CD4-positive, alpha-beta memory T cell (primary cell): ENCODE measurements around the gene LPCAT3. TPM values are rescaled to one million over a fixed set of nuclear protein-coding genes. Genes with fewer than 3 reads are reported as not detected.
A peak's percentile ranks its signal among the peaks of the same experiment; 100 is the strongest.

ENCODE experiments used
- CTCF ChIA-PET: fragments of 350-600 bp; sonication (Branson Sonifier 250); formaldehyde crosslinking; loops from one replicate; lab custom pipeline; 2021; ENCODE audit warnings: inconsistent platforms; ENCODE audit not compliant: partially characterized antibody; lab: Charles Lee
- POLR2A ChIA-PET: fragments of 350-600 bp; sonication (Branson Sonifier 250); formaldehyde crosslinking; loops from one replicate; lab custom pipeline; 2021; ENCODE audit not compliant: partially characterized antibody; lab: Charles Lee
- DNase-seq, 5 donors: peaks; one replicate each; pipeline versions ENCODE4 v3.0.0 to v3.0.0-alpha.2; 2020 to 2022; ENCODE audit warnings: mixed read lengths in 1 of 5
- H3K27ac ChIP-seq: one replicate; pipeline ENCODE4 v1.7.0; 2013; ENCODE audit warnings: low read depth, low read length
- H3K27me3 ChIP-seq: 2 replicates; pipeline ENCODE4 v1.7.0; 2013; ENCODE audit warnings: mild to moderate bottlenecking, low read length, moderate library complexity; ENCODE audit not compliant: insufficient read depth
- H3K36me3 ChIP-seq: 2 replicates; pipeline ENCODE4 v1.7.0; 2013; ENCODE audit warnings: mild to moderate bottlenecking, low read length, moderate library complexity; ENCODE audit not compliant: insufficient read depth
- H3K4me1 ChIP-seq: 2 replicates; pipeline ENCODE4 v1.7.0; 2013; ENCODE audit warnings: mild to moderate bottlenecking, low read length, moderate library complexity; ENCODE audit not compliant: insufficient read depth
- H3K4me3 ChIP-seq, 2 donors: one replicate each; pipeline ENCODE4 v1.7.0; 2013; ENCODE audit warnings: low read length in 2 of 2, mild to moderate bottlenecking in 1 of 2
- H3K9me3 ChIP-seq, 2 donors: one replicate each; pipeline ENCODE4 v1.7.0; 2013; ENCODE audit warnings: low read length in 2 of 2, control low read depth in 1 of 2; ENCODE audit not compliant: control insufficient read depth in 1 of 2
- H3K27ac Mint-ChIP-seq, 7 donors: one replicate each; pipeline ENCODE4 v1.8.0; 2020 to 2021; ENCODE audit warnings: mixed read lengths in 7 of 7, mild to moderate bottlenecking in 6 of 7, inconsistent platforms in 3 of 7, moderate library complexity in 3 of 7
- H3K27me3 Mint-ChIP-seq, 2 donors: one replicate each; pipeline ENCODE4 v1.8.0; 2020 to 2021; ENCODE audit warnings: mixed read lengths in 2 of 2
- H3K36me3 Mint-ChIP-seq, 2 donors: one replicate each; pipeline ENCODE4 v1.8.0; 2020 to 2021; ENCODE audit warnings: mixed read lengths in 2 of 2, inconsistent platforms in 1 of 2, mild to moderate bottlenecking in 1 of 2
- H3K4me1 Mint-ChIP-seq, 4 donors: one replicate each; pipeline ENCODE4 v1.8.0; 2020 to 2021; ENCODE audit warnings: mixed read lengths in 4 of 4, mild to moderate bottlenecking in 1 of 4
- H3K4me3 Mint-ChIP-seq, 8 donors: one replicate each; pipeline ENCODE4 v1.8.0; 2020 to 2021; ENCODE audit warnings: mixed read lengths in 8 of 8, mild to moderate bottlenecking in 7 of 8, moderate library complexity in 6 of 8, inconsistent platforms in 3 of 8
- H3K9me3 Mint-ChIP-seq, 8 donors: one replicate each; pipeline ENCODE4 v1.8.0; 2020 to 2021; ENCODE audit warnings: mixed read lengths in 8 of 8, mild to moderate bottlenecking in 5 of 8, inconsistent platforms in 3 of 8, moderate library complexity in 1 of 8
- intact Hi-C: fragments of 100-400 bp; cut with micrococcal nuclease; formaldehyde crosslinking; loops from one replicate; pipeline ENCODE4 v1.15.1; 2023
- microRNA-seq: library from miRNA; unstranded; fragments of <30 nt; microRNA quantifications from one replicate; pipeline ENCODE4 v1.2.0, GENCODE V29; 2021; ENCODE audit warnings: borderline replicate concordance, borderline number of aligned reads, borderline microRNAs expressed, mixed read lengths
- polyA plus RNA-seq, 2 donors: library from polyadenylated mRNA; unstranded; fragments of 300-500 nt; fragmentation: Illumina TruSeq; gene quantifications; one replicate each; pipeline ENCODE4 v1.2.3, GENCODE V29; 2021
- total RNA-seq, 2 experiments: library from RNA; stranded (reverse); gene quantifications; one replicate each; pipeline ENCODE4 v1.2.3, GENCODE V29; 2021

The LPCAT3 gene
- total and polyA plus RNA-seq, 4 experiments from 2014 or later = 18.3 to 33.8 (median 23.4) TPM

GRCh38 chr12:6929466-6930452, 88.5 kb downstream of the LPCAT3 start:
- H3K4me3 Mint-ChIP-seq = peak overlapping the region; percentile 71 to 93 (median 88)
- CTCF ChIA-PET = interaction anchor here (0.7 to 1.8 kb wide), 6 partner anchors 8 to 181 kb away, joined by 3 to 11 read pairs (median 6); partner anchors contain the start of genes C12orf57, RNU7-1 and SPSB2
- no peaks in the 10 kb centered on the region for H3K9me3 Mint-ChIP-seq
- Histone ChIP-seq H3K27me3 (no peaks in the 10 kb centered on the region), H3K9me3 (no peaks in the 10 kb centered on the region), H3K27ac (peak overlapping the region; percentile 67), H3K4me1 (peaks cover 42% of the 10 kb centered on the region), H3K36me3 (peaks cover 6% of the 10 kb centered on the region), H3K4me3 (peak overlapping the region in 1 of 2 donors; percentile 14)
- DNase-seq = peak in 1 of 5 donors; percentile 40
- H3K27ac Mint-ChIP-seq = peak overlapping the region; percentile 82 to 96 (median 94)
- intact Hi-C loops = no loop called here
- POLR2A ChIA-PET = interaction anchor here (0.8 to 17.5 kb wide), 14 partner anchors 7 to 89 kb away, joined by 3 to 280 read pairs (median 4); partner anchors contain the start of genes C12orf57, ENO2, LPCAT3 and LRRC23
- H3K36me3 Mint-ChIP-seq = peaks cover 0 to 18% of the 10 kb centered on the region in 2 donors
- no peaks in the 10 kb centered on the region for H3K27me3 Mint-ChIP-seq
- H3K4me1 Mint-ChIP-seq = peaks cover 30 to 65% (median 41%) of the 10 kb centered on the region in 4 donors

- H3K27ac ChIP-seq = peak overlapping the region; percentile 67
- DNase-seq = peak in 1 of 5 donors; percentile 42
- H3K9me3 ChIP-seq = no peaks in the 10 kb centered on the region
- no peaks in the 10 kb centered on the region for H3K36me3 ChIP-seq
- H3K27me3 ChIP-seq = no peaks in the 10 kb centered on the region
- peak overlapping the region; percentile 85 to 93 (median 89) for H3K4me3 Mint-ChIP-seq
- intact Hi-C loops = no loop called here
- ChIA-PET POLR2A (interaction anchor here (0.9 to 17.5 kb wide), 13 partner anchors 8 to 179 kb away, joined by 3 to 280 read pairs (median 5); partner anchors contain the start of genes C12orf57, ENO2, LPCAT3 and LRRC23), CTCF (interaction anchor here (0.7 to 1.8 kb wide), 6 partner anchors 9 to 182 kb away, joined by 3 to 11 read pairs (median 6); partner anchors contain the start of genes C12orf57, RNU7-1 and SPSB2)
- H3K27me3 Mint-ChIP-seq = no peaks in the 10 kb centered on the region
- peaks cover 0 to 18% of the 10 kb centered on the region in 2 donors for H3K36me3 Mint-ChIP-seq
- H3K4me3 ChIP-seq = peak overlapping the region; percentile 38 to 65
- H3K9me3 Mint-ChIP-seq = no peaks in the 10 kb centered on the region
- H3K27ac Mint-ChIP-seq = peak overlapping the region; percentile 82 to 96 (median 94)
- H3K4me1 Mint-ChIP-seq = peaks cover 37 to 66% (median 48%) of the 10 kb centered on the region in 4 donors
- peaks cover 51% of the 10 kb centered on the region for H3K4me1 ChIP-seq
These were observed 89.4 kb downstream of the LPCAT3 start for GRCh38 chr12:6928703-6929407.

GRCh38 chr12:6928022-6928702, 90.1 kb downstream of the LPCAT3 start:
- intact Hi-C loops = no loop called here
- POLR2A ChIA-PET = interaction anchor here (1.0 to 17.5 kb wide), 10 partner anchors 9 to 179 kb away, joined by 3 to 280 read pairs (median 8); partner anchors contain the start of genes C12orf57, ENO2, PTPN6 and RNU7-1
- Histone ChIP-seq H3K27me3 (no peaks in the 10 kb centered on the region), H3K9me3 (no peaks in the 10 kb centered on the region), H3K36me3 (no peaks in the 10 kb centered on the region), H3K4me1 (peaks cover 48% of the 10 kb centered on the region), H3K27ac (peak overlapping the region; percentile 67), H3K4me3 (peak overlapping the region; percentile 38 to 65)
- H3K27ac Mint-ChIP-seq = peak overlapping the region; percentile 82 to 96 (median 94)
- H3K36me3 Mint-ChIP-seq = peaks cover 0 to 18% of the 10 kb centered on the region in 2 donors
- H3K4me3 Mint-ChIP-seq = peak overlapping the region; percentile 85 to 93 (median 89)
- DNase-seq = no peak
- CTCF ChIA-PET = interaction anchor here (1.6 to 1.8 kb wide), 2 partner anchors 10 to 55 kb away, joined by 6 to 11 read pairs; partner anchors contain the start of gene SPSB2
- H3K9me3 Mint-ChIP-seq = no peaks in the 10 kb centered on the region
- H3K4me1 Mint-ChIP-seq = peaks cover 36 to 63% (median 48%) of the 10 kb centered on the region in 4 donors
- no peaks in the 10 kb centered on the region for H3K27me3 Mint-ChIP-seq

GRCh38 chr12:6927379-6928021, 90.8 kb downstream of the LPCAT3 start, which contains the start of gene ATN1:
Gene ATN1, plus strand, starts transcription at chr12:6927959. Its CDS starts 6,043 bp downstream, at chr12:6934002.
- DNase-seq = peak; percentile 37 to 65 (median 45)
- peak within 1 kb of the TSS; percentile 91 to 97 (median 94) for H3K27ac Mint-ChIP-seq
- POLR2A ChIA-PET = interaction anchor here (0.6 to 17.5 kb wide), 11 partner anchors 9 to 238 kb away, joined by 3 to 280 read pairs (median 11); partner anchors contain the start of genes C12orf57, C1RL, ENO2 and PTPN6
- Histone ChIP-seq H3K36me3 (no peaks in the 10 kb centered on the region), H3K27ac (peak within 1 kb of the TSS; percentile 67), H3K4me3 (peak within 1 kb of the TSS; percentile 57 to 65), H3K4me1 (peaks cover 43% of the 10 kb centered on the region), H3K9me3 (no peaks in the 10 kb centered on the region), H3K27me3 (no peaks in the 10 kb centered on the region)
- no peaks in the 10 kb centered on the region for H3K27me3 Mint-ChIP-seq
- no peaks in the 10 kb centered on the region for H3K9me3 Mint-ChIP-seq
- peaks cover 31 to 57% (median 43%) of the 10 kb centered on the region in 4 donors for H3K4me1 Mint-ChIP-seq
- peaks cover 5 to 20% of the 10 kb centered on the region in 2 donors for H3K36me3 Mint-ChIP-seq
- intact Hi-C loops = no loop called here
- peak within 1 kb of the TSS; percentile 88 to 94 (median 90) for H3K4me3 Mint-ChIP-seq
- CTCF ChIA-PET = interaction anchor here (0.9 to 6.4 kb wide), 9 partner anchors 10 to 185 kb away, joined by 3 to 77 read pairs (median 5); partner anchors contain the start of genes C12orf57, LPCAT3 and RNU7-1

Small RNA genes within 50 kb of the gene (microRNA-seq; reads per million reads assigned to microRNA genes)
- gene MIR141 (66.3 reads per million, percentile 63 among the genes with 10 or more reads in this experiment), gene MIR200C (217 reads per million, percentile 73 among the genes with 10 or more reads in this experiment)

Other genes starting within 250 kb of the LPCAT3 start
- 1 to 10 TPM; 2.4 to 3.8 TPM for gene LAG3, start 246.0 kb downstream of the LPCAT3 start, total RNA-seq
- 1 to 10 TPM; 4.9 to 8.3 TPM for gene LAG3, start 246.0 kb downstream of the LPCAT3 start, polyA plus RNA-seq
- gene CD4, start 228.9 kb downstream of the LPCAT3 start, total RNA-seq = 100 to 1,000 TPM; 285 to 291 TPM
- gene CD4, start 228.9 kb downstream of the LPCAT3 start, polyA plus RNA-seq = 100 to 1,000 TPM; 251 to 456 TPM
- gene GPR162, start 196.7 kb downstream of the LPCAT3 start, total RNA-seq = under 1 TPM in 1 of 2 experiments, not detected in 1; 0.32 TPM
- not detected for gene GPR162, start 196.7 kb downstream of the LPCAT3 start, polyA plus RNA-seq
- 10 to 100 TPM; 11.2 to 11.8 TPM for gene P3H3, start 190.1 kb downstream of the LPCAT3 start, total RNA-seq
- gene P3H3, start 190.1 kb downstream of the LPCAT3 start, polyA plus RNA-seq = 1 to 10 TPM in 1 of 2 donors, under 1 TPM in 1; 0.72 to 1.2 TPM
- 1 to 10 TPM; 5.1 to 5.2 TPM for gene GNB3, start 177.6 kb downstream of the LPCAT3 start, total RNA-seq
- gene GNB3, start 177.6 kb downstream of the LPCAT3 start, polyA plus RNA-seq = not detected
- 1 to 10 TPM; 1.3 to 2.0 TPM for gene CDCA3, start 167.2 kb downstream of the LPCAT3 start, total RNA-seq
- gene CDCA3, start 167.2 kb downstream of the LPCAT3 start, polyA plus RNA-seq = under 1 TPM; 0.09 to 0.39 TPM
- 10 to 100 TPM; 65.2 to 69.3 TPM for gene USP5, start 166.3 kb downstream of the LPCAT3 start, total RNA-seq
- gene USP5, start 166.3 kb downstream of the LPCAT3 start, polyA plus RNA-seq = 10 to 100 TPM; 53.9 to 73.0 TPM
- gene TPI1, start 150.9 kb downstream of the LPCAT3 start, total RNA-seq = 100 to 1,000 TPM; 155 to 164 TPM
- gene TPI1, start 150.9 kb downstream of the LPCAT3 start, polyA plus RNA-seq = 100 to 1,000 TPM; 572 to 777 TPM
- 10 to 100 TPM; 19.8 to 21.9 TPM for gene SPSB2, start 145.2 kb downstream of the LPCAT3 start, total RNA-seq
- gene SPSB2, start 145.2 kb downstream of the LPCAT3 start, polyA plus RNA-seq = 10 to 100 TPM; 16.6 to 25.5 TPM
- 1 to 10 TPM; 8.3 to 9.1 TPM for gene LRRC23, start 113.7 kb downstream of the LPCAT3 start, total RNA-seq
- gene LRRC23, start 113.7 kb downstream of the LPCAT3 start, polyA plus RNA-seq = 1 to 10 TPM; 4.1 to 4.2 TPM
- 100 to 1,000 TPM; 187 to 190 TPM for gene ENO2, start 103.9 kb downstream of the LPCAT3 start, total RNA-seq
- 10 to 100 TPM; 28.4 to 35.8 TPM for gene ENO2, start 103.9 kb downstream of the LPCAT3 start, polyA plus RNA-seq
- gene ATN1, start 90.5 kb downstream of the LPCAT3 start, total RNA-seq = 10 to 100 TPM; 32.2 to 33.0 TPM
- 1 to 10 TPM in 1 of 2 donors, under 1 TPM in 1; 0.16 to 1.1 TPM for gene ATN1, start 90.5 kb downstream of the LPCAT3 start, polyA plus RNA-seq
- gene RNU7-1, start 74.7 kb downstream of the LPCAT3 start, total RNA-seq = not detected
- gene RNU7-1, start 74.7 kb downstream of the LPCAT3 start, polyA plus RNA-seq = not detected
- gene C12orf57, start 74.5 kb downstream of the LPCAT3 start, total RNA-seq = 100 to 1,000 TPM; 423 to 425 TPM
- 100 to 1,000 TPM; 155 to 244 TPM for gene C12orf57, start 74.5 kb downstream of the LPCAT3 start, polyA plus RNA-seq
- 100 to 1,000 TPM; 189 to 199 TPM for gene PTPN6, start 67.1 kb downstream of the LPCAT3 start, total RNA-seq
- gene PTPN6, start 67.1 kb downstream of the LPCAT3 start, polyA plus RNA-seq = 100 to 1,000 TPM; 126 to 325 TPM
- gene PHB2, start 47.8 kb downstream of the LPCAT3 start, total RNA-seq = 100 to 1,000 TPM; 142 to 148 TPM
- 100 to 1,000 TPM; 102 to 114 TPM for gene PHB2, start 47.8 kb downstream of the LPCAT3 start, polyA plus RNA-seq
- 10 to 100 TPM; 68.6 to 70.8 TPM for gene EMG1, start 47.6 kb downstream of the LPCAT3 start, total RNA-seq
- 10 to 100 TPM; 68.8 to 69.8 TPM for gene EMG1, start 47.6 kb downstream of the LPCAT3 start, polyA plus RNA-seq
- 1 to 10 TPM; 1.3 to 2.6 TPM for gene C1S, start 42.2 kb upstream of the LPCAT3 start, total RNA-seq
- gene C1S, start 42.2 kb upstream of the LPCAT3 start, polyA plus RNA-seq = not detected
- 1 to 10 TPM in 1 of 2 experiments, under 1 TPM in 1; 0.86 to 2.3 TPM for gene C1R, start 74.0 kb upstream of the LPCAT3 start, total RNA-seq
- gene C1R, start 74.0 kb upstream of the LPCAT3 start, polyA plus RNA-seq = under 1 TPM; 0.44 to 0.53 TPM
- 10 to 100 TPM; 30.7 to 33.6 TPM for gene C1RL, start 90.7 kb upstream of the LPCAT3 start, total RNA-seq
- gene C1RL, start 90.7 kb upstream of the LPCAT3 start, polyA plus RNA-seq = 1 to 10 TPM; 4.9 to 9.6 TPM
- 1 to 10 TPM; 1.2 to 1.3 TPM for gene RBP5, start 110.4 kb upstream of the LPCAT3 start, total RNA-seq
- gene RBP5, start 110.4 kb upstream of the LPCAT3 start, polyA plus RNA-seq = not detected
- 10 to 100 TPM; 50.7 to 58.5 TPM for gene CLSTN3, start 111.9 kb upstream of the LPCAT3 start, total RNA-seq
- gene CLSTN3, start 111.9 kb upstream of the LPCAT3 start, polyA plus RNA-seq = 1 to 10 TPM; 6.7 to 7.5 TPM
- gene PEX5, start 171.2 kb upstream of the LPCAT3 start, total RNA-seq = 10 to 100 TPM; 27.7 to 28.9 TPM
- gene PEX5, start 171.2 kb upstream of the LPCAT3 start, polyA plus RNA-seq = 10 to 100 TPM; 10.8 to 15.2 TPM